NCI-H128 (cell line): Measurements from ENCODE around the gene CEP83.
"Not testable (repeated sequence)": the region's sequence is repeated elsewhere in the genome, so short reads cannot be mapped to it uniquely, and the experiment has no call there.

ENCODE experiments used
- DNase-seq: peaks from one replicate; lab custom pipeline; 2025; ENCODE audit not compliant: unreplicated experiment; lab: John Stamatoyannopoulos, UW

The CEP83 gene, protein sequence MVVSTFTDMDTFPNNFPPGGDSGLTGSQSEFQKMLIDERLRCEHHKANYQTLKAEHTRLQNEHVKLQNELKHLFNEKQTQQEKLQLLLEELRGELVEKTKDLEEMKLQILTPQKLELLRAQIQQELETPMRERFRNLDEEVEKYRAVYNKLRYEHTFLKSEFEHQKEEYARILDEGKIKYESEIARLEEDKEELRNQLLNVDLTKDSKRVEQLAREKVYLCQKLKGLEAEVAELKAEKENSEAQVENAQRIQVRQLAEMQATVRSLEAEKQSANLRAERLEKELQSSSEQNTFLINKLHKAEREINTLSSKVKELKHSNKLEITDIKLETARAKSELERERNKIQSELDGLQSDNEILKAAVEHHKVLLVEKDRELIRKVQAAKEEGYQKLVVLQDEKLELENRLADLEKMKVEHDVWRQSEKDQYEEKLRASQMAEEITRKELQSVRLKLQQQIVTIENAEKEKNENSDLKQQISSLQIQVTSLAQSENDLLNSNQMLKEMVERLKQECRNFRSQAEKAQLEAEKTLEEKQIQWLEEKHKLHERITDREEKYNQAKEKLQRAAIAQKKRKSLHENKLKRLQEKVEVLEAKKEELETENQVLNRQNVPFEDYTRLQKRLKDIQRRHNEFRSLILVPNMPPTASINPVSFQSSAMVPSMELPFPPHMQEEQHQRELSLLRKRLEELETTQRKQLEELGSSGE

DNA sequence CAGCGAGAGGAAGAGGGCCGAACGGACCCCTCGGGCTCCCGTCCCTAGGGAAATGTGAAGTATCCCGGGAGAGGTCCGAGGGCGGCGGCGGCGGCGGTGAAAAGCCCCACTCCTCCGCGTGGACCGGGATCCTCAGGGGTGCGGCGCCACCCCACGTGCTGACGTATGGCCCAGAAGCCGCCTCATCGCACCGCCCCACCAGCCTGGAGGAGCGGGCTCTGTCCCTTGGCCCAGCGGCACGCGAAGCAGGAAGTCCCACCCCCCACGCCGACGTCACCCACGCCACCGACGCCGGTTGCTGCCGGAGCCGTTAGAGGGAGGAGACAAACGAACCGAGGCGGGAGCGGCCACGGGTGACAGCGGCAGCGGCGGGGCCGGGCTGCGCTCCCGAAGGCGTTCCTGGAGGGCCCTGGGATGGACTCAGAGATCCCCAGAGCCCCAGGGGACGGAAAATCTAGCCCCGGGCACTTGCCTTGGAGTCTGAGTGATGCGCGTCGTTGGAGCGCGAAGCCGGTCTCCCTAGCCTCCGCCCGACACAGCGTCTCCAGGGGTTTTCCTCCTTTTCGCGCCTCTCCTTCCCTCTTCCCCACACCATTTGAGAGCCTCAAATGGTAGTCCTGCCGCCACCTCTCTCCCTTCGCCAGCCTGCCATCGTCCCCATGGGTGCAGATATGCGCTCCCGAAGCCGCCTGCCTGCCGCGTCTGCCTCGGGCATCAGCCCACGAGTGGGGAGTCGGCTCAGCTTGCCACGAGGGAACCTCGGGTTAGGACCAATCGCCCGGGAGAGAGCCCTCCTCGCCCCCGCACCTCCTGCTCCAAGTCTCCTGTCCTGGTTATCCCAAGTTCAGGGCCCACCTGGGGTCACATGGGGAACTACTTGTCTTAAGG, at the start of gene CEP83:
CEP83 (minus strand) TSS at position 140 of the 888 bp plus-strand sequence. CDS start 47,377 bp downstream, outside the sequence.
- DNase-seq = peak; percentile 81

- no peak for DNase-seq
Measured at GRCh38 chr12:94509317-94509716, 49.6 kb upstream of the CEP83 start.

GRCh38 chr12:94507455-94507854, 47.8 kb upstream of the CEP83 start:
- no peak for DNase-seq

DNA sequence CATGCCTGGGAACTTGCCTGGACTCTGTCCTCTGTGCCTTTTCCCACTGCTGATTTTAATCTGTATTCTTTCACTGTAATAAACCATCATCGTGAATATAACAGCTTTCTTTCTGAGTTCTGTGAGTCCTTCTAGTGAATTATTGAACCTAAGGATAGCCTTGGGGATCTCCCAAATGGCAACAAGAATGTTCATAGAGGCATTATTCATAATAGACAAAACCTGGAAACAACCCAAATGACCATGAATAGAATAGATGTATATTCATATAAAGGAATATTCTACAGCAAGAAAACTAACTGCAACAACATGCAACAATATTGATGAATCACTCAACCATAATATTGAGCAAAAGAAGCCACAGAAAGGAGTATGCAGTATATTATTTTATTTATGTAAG, 44.7 kb upstream of the CEP83 start:
- DNase-seq = no peak

GRCh38 chr12:94503619-94504018, 44.0 kb upstream of the CEP83 start:
- no peak for DNase-seq

DNA sequence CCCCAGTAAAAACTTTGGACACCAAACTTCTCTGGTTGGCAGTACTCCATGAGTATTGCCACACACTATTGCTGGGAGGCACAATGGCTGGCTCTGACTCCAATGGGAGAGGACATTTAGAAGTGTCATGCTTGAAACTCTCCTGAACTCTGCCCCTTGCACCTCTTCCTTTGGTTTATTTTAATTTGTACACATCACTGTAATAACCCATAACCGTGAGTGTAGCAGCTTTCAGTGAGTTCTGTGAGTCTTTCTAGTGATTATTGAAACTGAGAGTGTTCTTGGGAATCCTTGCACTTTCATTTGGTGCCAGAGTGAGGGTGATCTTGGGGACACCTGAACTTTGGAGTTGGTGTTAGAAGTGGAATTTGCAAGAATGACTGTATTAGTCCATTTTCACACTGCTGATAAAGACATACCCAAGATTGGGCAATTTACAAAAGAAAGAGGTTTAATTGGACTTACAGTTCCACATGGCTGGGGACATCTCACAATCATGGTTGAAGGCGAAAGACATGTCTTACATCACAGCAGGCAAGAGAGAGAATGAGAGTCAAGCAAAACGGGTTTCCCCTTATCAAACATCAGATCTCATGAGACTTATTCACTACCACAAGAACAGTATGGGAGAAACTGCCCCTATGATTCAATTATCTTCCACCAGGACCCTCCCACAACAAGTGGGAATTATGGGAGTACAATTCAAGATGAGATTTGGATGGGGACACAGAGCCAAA, 41.3 kb upstream of the CEP83 start:
- no peak for DNase-seq

- no peak for DNase-seq
Measured at GRCh38 chr12:94498698-94499097, 39.0 kb upstream of the CEP83 start.

DNA sequence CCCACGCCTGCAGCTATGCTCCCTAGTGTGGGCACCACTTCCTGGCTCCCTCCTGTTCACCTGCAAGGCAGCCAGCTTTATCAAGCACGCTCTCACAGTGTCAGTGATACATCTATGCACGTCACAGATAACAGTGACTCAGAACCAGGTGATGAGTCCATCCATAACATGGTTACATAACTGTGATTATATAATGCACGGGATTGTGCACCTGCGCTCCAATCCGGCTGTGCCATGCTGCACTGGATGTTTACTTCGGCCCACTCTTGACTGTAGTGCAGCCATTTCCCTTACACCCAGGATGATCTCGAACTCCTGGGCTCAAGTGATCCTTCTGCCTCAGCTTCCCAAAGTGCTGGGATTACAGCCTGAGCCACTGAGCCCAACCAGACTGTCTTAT, 38.4 kb upstream of the CEP83 start:
- no peak for DNase-seq

- DNase-seq = no peak
Measured at GRCh38 chr12:94495445-94496115, 35.9 kb upstream of the CEP83 start.

GRCh38 chr12:94491489-94491888, 31.8 kb upstream of the CEP83 start:
- no peak for DNase-seq

DNA sequence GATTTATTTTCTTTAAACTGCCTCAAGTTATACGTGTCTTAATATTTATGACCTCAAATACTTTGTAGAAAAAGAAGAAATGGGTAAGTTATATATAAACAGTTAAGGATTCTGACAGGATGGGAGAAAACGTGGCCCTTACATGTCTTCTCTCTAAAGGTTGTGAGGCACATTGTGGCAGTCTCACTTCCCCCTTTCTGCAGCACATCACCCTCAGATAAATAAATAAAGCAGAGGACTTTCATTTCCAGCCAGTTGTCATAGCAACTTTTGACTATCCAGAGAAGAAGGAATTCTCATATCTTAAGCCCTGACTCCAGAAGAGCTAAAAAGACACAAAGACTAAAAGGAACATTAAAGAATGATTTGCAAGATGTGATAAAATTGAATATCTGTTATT, 28.8 kb upstream of the CEP83 start:
- no peak for DNase-seq

DNA sequence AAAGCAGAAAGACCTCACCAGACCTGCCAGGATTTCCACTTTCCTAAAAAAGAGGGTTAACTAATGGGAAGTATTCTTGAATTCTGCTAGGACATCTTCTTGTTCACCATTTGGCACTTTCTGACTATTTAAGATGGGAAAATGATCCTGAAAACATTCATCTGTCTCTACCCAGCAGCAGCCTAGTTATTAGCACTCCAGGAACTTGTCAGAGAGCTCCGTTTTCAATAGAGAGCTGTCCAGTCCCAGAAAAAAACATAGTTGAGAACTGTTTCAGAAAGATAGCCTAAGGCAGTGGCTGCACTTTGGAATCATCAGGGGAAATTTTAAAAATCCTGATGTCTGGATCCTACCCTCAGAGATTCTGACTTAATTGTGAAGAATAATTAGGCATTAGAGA, 22.1 kb upstream of the CEP83 start:
- DNase-seq = no peak

DNA sequence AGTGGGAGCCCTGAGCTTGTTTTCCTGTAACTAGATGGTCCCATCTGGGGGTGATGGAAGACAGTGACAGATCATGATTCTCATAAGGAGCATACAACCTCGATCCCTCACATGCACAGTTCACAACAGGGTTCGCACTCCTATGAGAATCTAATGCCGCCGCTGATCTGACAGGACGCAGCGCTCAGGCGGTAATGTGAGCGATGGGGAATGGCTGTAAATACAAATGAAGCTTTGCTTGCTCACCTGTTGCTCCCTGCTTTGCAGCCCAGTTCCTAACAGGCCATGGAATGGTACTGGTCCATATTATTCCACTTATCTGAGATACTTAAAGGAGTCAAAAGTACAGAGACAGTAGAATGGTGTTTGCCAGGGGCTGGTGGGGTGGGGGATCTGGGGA, 9.9 kb upstream of the CEP83 start:
- DNase-seq = no peak

DNA sequence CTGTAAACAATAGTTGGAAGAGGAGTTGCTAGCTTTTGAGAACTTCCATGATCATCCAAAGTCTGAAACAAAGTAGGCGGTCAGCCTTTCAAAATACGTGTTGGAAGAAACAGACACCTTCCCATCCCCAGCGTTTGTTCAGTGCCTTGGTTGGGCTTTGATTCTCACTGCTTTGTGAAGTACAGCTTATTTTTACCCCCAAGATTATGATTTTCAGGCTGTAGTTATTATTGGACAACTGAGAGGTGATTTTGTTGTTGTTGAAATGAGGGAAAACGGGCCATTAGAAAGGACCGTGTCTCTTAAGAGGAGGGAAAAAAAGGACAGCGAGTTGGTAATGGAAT, 921 bp upstream of the CEP83 start:
- no peak for DNase-seq

DNA sequence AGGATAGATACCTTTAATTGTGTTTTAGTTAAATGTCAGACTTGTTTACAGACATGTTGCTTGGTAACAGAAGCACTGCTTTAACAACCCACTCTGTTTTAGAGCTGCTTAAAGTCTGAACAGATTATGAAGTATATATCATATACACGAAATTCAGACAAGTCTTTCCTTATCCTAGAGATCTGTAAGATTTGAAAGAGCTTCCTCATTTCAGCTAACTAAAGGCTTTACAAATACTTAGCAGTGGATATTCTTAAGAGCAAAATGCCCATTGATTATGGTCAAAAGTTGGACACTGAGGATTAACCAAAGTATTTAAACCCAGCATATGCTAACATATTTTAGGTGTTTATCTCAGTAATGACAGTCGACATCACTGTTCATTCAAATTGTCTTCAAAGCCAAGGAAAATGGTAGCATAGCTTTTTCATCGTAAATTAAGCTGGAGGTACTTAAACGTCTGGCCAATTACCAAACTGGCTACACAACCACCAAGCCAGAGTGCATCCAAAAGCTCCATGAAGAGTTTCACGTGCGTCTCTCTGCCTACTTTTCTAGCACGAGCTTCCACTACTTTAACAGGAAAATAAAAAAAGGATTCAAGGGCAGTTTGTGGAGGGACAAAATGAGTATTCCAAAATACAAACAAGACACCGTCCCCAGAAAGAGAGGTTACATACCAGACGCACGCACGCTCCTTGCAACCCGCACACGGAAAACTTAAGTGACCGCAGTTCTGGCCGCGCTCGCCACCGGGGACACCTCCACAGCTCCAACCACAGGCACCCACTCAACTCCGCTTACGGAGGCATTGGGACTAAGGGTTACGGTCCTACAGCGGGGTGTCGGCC, 565 bp downstream of the CEP83 start:
- no peak for DNase-seq

- no peak for DNase-seq
Measured at GRCh38 chr12:94457311-94457710, 2.4 kb downstream of the CEP83 start.

DNA sequence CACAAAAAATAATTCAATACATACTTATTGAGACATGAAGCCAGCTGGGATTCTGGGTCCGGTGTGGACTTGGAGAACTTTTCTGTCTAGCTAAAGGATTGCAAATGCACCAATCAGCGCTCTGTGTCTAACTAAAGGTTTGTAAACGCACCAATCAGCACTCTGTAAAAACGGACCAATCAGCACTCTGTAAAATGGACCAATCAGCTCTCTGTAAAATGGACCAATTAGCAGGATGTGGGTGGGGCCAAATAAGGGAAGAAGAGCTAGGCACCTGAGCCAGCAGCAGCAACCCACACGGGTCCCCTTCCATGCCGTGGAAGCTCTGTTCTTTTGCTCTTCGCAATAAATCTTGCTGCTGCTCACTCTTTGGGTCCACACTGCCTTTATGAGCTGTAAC, 5.3 kb downstream of the CEP83 start:
- DNase-seq = not testable (repeated sequence)

- DNase-seq = no peak
Measured at GRCh38 chr12:94445662-94446061, 14.0 kb downstream of the CEP83 start.

DNA sequence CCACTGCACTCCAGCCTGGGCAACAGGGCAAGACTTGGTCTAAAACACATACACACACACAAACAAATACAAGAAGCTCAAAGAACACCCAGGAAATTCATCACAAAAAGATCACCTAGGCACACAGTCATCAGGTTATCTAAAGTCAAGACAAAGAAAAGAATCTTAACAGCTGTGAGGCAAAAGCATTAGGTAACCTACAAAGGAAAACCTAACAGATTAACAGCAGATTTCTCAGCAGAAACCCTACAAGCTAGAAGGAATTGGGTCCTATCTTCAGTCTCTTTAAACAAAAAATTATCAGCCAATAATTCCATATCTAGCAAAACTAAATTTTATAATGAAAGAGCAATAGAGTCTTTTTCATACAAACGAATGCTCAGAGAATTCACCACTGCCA, 22.4 kb downstream of the CEP83 start:
- no peak for DNase-seq
